Right lobe of liver (tissue), 6 donors: ENCODE measurements around the gene SLFN12. TPM values are rescaled to one million over a fixed set of nuclear protein-coding genes. Genes with fewer than 3 reads are reported as not detected.
"Not testable (repeated sequence)": the region's sequence is repeated elsewhere in the genome, so short reads cannot be mapped to it uniquely, and the experiment has no call there.

Experiments used
- ATAC-seq, 4 donors: fragments of 200-7000 bp; cut with Tn5 transposase; one replicate each; pipeline ENCODE4 v1.9.1; 2020; ENCODE audit warnings: mild to moderate bottlenecking in 4 of 4, moderate library complexity in 4 of 4
- DNase-seq, 3 donors: peaks; one replicate each; pipeline ENCODE4 v3.0.0-alpha.2; 2020
- H3K27ac ChIP-seq, 3 donors: fragments of 200-600 bp; one replicate each; pipeline ENCODE4 v1.8.0; 2022
- H3K27me3 ChIP-seq, 2 donors: fragments of 200-600 bp; one replicate each; pipeline ENCODE4 v1.8.0; 2022
- H3K36me3 ChIP-seq, 4 donors: fragments of 200-600 bp; sonication (generic) in 1 of 4; one replicate each; pipeline versions ENCODE4 v1.5.1 to v1.8.0; 2017 to 2022; ENCODE audit warnings: control low read depth in 1 of 4
- H3K4me1 ChIP-seq, 4 donors: fragments of 200-600 bp; sonication (generic) in 1 of 4; one replicate each; pipeline versions ENCODE4 v1.5.1 to v1.8.0; 2017 to 2022; ENCODE audit warnings: control low read depth in 1 of 4
- H3K4me3 ChIP-seq, 3 donors: fragments of 200-600 bp; one replicate each; pipeline ENCODE4 v1.8.0; 2022
- H3K9me3 ChIP-seq, 4 donors: fragments of 200-600 bp; sonication (generic) in 1 of 4; one replicate each; pipeline versions ENCODE4 v1.5.1 to v1.8.0; 2017 to 2022; ENCODE audit warnings: control low read depth in 1 of 4
- CTCF ChIP-seq, 4 donors: fragments of 200-600 bp in 3 of 4; fragments of 450-650 bp in 1 of 4; IDR thresholded peaks; one replicate each; pipeline versions ENCODE4 v1.5.1 to v1.8.0; 2016 to 2022; ENCODE audit warnings: antibody characterized with exemption in 4 of 4, mild to moderate bottlenecking in 2 of 4
- POLR2A ChIP-seq: fragments of 450-650 bp; IDR thresholded peaks from one replicate; pipeline ENCODE4 v1.6.1; 2017; ENCODE audit warnings: antibody characterized with exemption, mild to moderate bottlenecking
- WGBS: methylation state at CpG from one replicate; pipeline ENCODE4 v1.1.6; 2018; ENCODE audit warnings: low coverage, low lambda C conversion rate; ENCODE audit not compliant: insufficient coverage; ENCODE audit errors: missing lambda C conversion rate; 5-methylcytosine and 5-hydroxymethylcytosine counted together
- intact Hi-C, 2 donors: fragments of 100-400 bp; cut with DNase I; formaldehyde crosslinking; loops; one replicate each; pipeline versions ENCODE4 v1.11.2 to v1.14.1; 2022
- total RNA-seq, 6 experiments: library from RNA; depleted of rRNA in 2 of 6; stranded (reverse); fragments of >200 nt in 2 of 6; fragmentation: NEBNext Ultra II Directional in 3 of 6; extraction: Animal tissue kit (Norgen Biotek cat#: 25700) in 3 of 6; gene quantifications; one replicate each; pipeline versions ENCODE4 v1.1.0 to v1.2.4, GENCODE V29; 2016 to 2023
- donor health status: DM: no; HTN: yes; CAD: no.
- donor health status: DM: no; HTN: no; CAD: no.
- donor health status: DM: no; HTN: no; CAD: no.
- donor health status: DM: no; HTN: yes; CAD: no.
- donor health status: DM: no; HTN: yes; CAD: no.

Gene SLFN12
- total RNA-seq, 6 experiments from 2014 or later: 0.84 to 3.3 (median 1.6) TPM

GRCh38 chr17:35423761-35424160 is 8.5 kb downstream of the SLFN12 start:
- intact Hi-C loops: no loop called here
- DNase-seq (no peak), ATAC-seq (no peak)
- H3K27me3 ChIP-seq: no peaks in the 10 kb centered on the region
- TF ChIP-seq POLR2A (no peak), CTCF (IDR thresholded peaks at IDR 0.05) (no peak)
- WGBS: 71% methylated on average over 3 of the region's 4 CpGs
- H3K4me3 ChIP-seq: no peak overlapping the region
- H3K4me1 ChIP-seq: no peaks in the 10 kb centered on the region
- no peaks in the 10 kb centered on the region for H3K9me3 ChIP-seq
- H3K36me3 ChIP-seq: peaks cover 0 to 7% (median 0%) of the 10 kb centered on the region in 4 donors
- no peak overlapping the region for H3K27ac ChIP-seq

GRCh38 chr17:35421069-35421468 is 11.2 kb downstream of the SLFN12 start:
- intact Hi-C loops, H3K27ac ChIP-seq, H3K4me3 ChIP-seq, ATAC-seq, H3K4me1 ChIP-seq, DNase-seq, H3K27me3 ChIP-seq, H3K9me3 ChIP-seq: not testable (repeated sequence)
- peaks cover 0 to 10% (median 0%) of the 10 kb centered on the region in 4 donors for H3K36me3 ChIP-seq
- WGBS: 84% methylated on average over 6 of the region's 9 CpGs

GRCh38 chr17:35416659-35417058 is 15.6 kb downstream of the SLFN12 start:
- H3K27me3 ChIP-seq: no peaks in the 10 kb centered on the region
- H3K4me3 ChIP-seq: no peak overlapping the region
- TF ChIP-seq POLR2A: no peak
- no peak for TF ChIP-seq CTCF (IDR thresholded peaks at IDR 0.05)
- H3K36me3 ChIP-seq: peaks cover 0 to 10% (median 0%) of the 10 kb centered on the region in 4 donors
- H3K4me1 ChIP-seq: no peaks in the 10 kb centered on the region
- DNase-seq (no peak), ATAC-seq (no peak)
- H3K27ac ChIP-seq: no peak overlapping the region
- WGBS: 79% methylated on average over 2 of the region's 2 CpGs
- H3K9me3 ChIP-seq: no peaks in the 10 kb centered on the region
- intact Hi-C loops: no loop called here

DNA sequence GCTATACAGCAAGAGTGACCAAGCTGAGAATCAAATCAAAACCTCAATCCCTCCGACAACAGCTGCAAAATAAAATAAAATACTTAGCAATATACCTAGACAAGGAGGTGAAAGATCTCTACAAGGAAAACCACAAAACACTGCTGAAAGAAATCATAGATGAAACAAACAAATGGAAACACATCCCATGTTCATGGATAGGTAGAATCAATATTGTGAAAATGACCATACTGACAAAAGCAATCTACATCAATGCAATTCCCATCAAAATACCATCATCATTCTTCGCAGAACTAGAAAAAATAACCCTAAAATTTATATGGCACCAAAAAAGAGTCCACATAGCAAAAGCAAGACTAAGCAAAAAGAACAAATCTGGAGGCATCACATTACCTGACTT is 17.6 kb downstream of the SLFN12 start:
- H3K4me3 ChIP-seq, ATAC-seq, intact Hi-C loops, H3K9me3 ChIP-seq, H3K36me3 ChIP-seq, H3K27me3 ChIP-seq, H3K27ac ChIP-seq, DNase-seq, H3K4me1 ChIP-seq: not testable (repeated sequence)
- 51% methylated on average over 2 of the region's 2 CpGs for WGBS

DNA sequence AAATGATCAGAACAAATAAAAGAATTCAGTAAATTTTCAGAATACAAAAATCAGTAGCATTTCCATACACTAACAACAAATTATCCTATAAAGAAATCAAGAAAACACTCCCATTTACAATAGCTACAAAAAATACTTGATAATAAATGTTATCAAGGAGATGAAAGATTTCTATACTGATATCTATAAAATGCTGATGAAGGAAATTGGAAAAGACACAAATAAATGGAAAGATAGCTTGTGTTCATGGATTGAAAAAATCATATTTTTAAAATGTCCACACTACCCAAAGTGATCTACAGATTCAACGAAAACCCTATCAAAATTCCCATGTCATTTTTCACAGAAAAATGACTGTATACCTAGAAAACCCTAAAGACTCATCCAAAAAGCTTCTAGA is 18.1 kb downstream of the SLFN12 start:
- intact Hi-C loops: no loop called here
- Histone ChIP-seq H3K4me3 (no peak overlapping the region), H3K9me3 (no peaks in the 10 kb centered on the region), H3K36me3 (peaks cover 0 to 4% (median 0%) of the 10 kb centered on the region in 4 donors), H3K27ac (no peak overlapping the region), H3K27me3 (no peaks in the 10 kb centered on the region), H3K4me1 (no peaks in the 10 kb centered on the region)
- WGBS: 62% methylated on average over 1 of the region's 1 CpG
- ATAC-seq (no peak), DNase-seq (no peak)
- TF ChIP-seq CTCF (IDR thresholded peaks at IDR 0.05): no peak
- TF ChIP-seq POLR2A: no peak

DNA sequence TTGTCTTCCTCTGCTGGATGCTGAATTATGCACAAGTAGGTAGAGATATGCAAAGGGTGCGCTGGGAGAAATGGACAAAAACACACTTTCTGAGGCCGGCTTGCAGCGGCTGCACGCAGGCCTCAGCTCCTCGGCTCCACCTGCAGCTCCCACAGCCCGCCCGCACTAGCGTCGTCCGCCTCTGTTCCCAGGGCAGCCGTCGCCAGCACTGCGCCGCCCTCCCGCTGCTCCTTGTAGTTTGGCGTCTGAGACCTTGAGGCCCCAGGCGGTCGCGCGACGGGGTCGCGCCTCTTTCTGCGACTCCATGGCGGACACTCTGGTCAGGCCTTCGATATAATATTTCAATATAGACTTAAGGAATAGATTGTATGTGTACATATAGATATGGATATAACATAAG is 24.8 kb downstream of the SLFN12 start:
- intact Hi-C loops: no loop called here
- H3K4me3 ChIP-seq: no peak overlapping the region
- no peaks in the 10 kb centered on the region for H3K4me1 ChIP-seq
- WGBS: 83% methylated on average over 21 of the region's 26 CpGs
- DNase-seq (no peak), ATAC-seq (no peak)
- H3K27me3 ChIP-seq: no peaks in the 10 kb centered on the region
- H3K9me3 ChIP-seq: no peaks in the 10 kb centered on the region
- no peaks in the 10 kb centered on the region for H3K36me3 ChIP-seq
- TF ChIP-seq CTCF (IDR thresholded peaks at IDR 0.05): no peak
- TF ChIP-seq POLR2A: no peak
- H3K27ac ChIP-seq: no peak overlapping the region
